Type B pancreatic cell (in vitro differentiated cells): ENCODE measurements around the gene D2HGDH. TPM values are rescaled to one million over a fixed set of nuclear protein-coding genes. Genes with fewer than 3 reads are reported as not detected.
A peak's percentile ranks its signal among the peaks of the same experiment; 100 is the strongest.

Experiments
- DNase-seq: peaks from one replicate; pipeline ENCODE4 v3.0.0; 2021; ENCODE audit warnings: mixed read lengths; ENCODE audit not compliant: unreplicated experiment; ENCODE audit errors: extremely low spot score
- H3K27ac Mint-ChIP-seq: 2 replicates; pipeline ENCODE4 v1.8.0; 2021; ENCODE audit warnings: mild to moderate bottlenecking, mixed read lengths
- H3K27me3 Mint-ChIP-seq: 2 replicates; pipeline ENCODE4 v1.8.0; 2021; ENCODE audit warnings: mixed read lengths
- H3K36me3 Mint-ChIP-seq: 2 replicates; pipeline ENCODE4 v1.8.0; 2021; ENCODE audit warnings: mixed read lengths
- H3K4me1 Mint-ChIP-seq: one replicate; pipeline ENCODE4 v1.8.0; 2021; ENCODE audit warnings: mixed read lengths; ENCODE audit not compliant: unreplicated experiment
- H3K4me3 Mint-ChIP-seq: 2 replicates; pipeline ENCODE4 v1.8.0; 2021; ENCODE audit warnings: mild to moderate bottlenecking, mixed read lengths
- H3K9me3 Mint-ChIP-seq: 2 replicates; pipeline ENCODE4 v1.8.0; 2021; ENCODE audit warnings: mixed read lengths
- long read RNA-seq: library from polyadenylated mRNA; unstranded; transcript quantifications from one replicate; pipeline ENCODE4 v2.0.0, GENCODE V29; 2020
- total RNA-seq: library from RNA; stranded (reverse); gene quantifications from 2 replicates; pipeline ENCODE4 v1.2.1, GENCODE V29; 2021; ENCODE audit warnings: low replicate concordance
- TF ChIP-seq, protein P1 (sequence below): fragments of 200-600 bp; sonication (generic); conservative IDR thresholded peaks from 2 replicates; pipeline ENCODE4 v1.5.0; 2021; ENCODE audit warnings: antibody characterized with exemption, mild to moderate bottlenecking

The D2HGDH gene
- 17.3 and 36.0 TPM in 2 replicates for total RNA-seq
- long read RNA-seq: 0 reads

- peak within 1 kb of the TSS; percentile 78 for H3K27ac Mint-ChIP-seq
Measured at GRCh38 chr2:241734467-241735208, at the start of gene D2HGDH. TSS of gene D2HGDH (plus strand) at chr2:241734630. CDS start at chr2:241735225, 595 bp downstream.

GRCh38 chr2:241686324-241686649 lies 48.1 kb upstream of the D2HGDH start:
- peak overlapping the region; percentile 92 for H3K4me3 Mint-ChIP-seq
- H3K27ac Mint-ChIP-seq: peak overlapping the region; percentile 90
- H3K27me3 Mint-ChIP-seq: no peaks in the 10 kb centered on the region
- peaks cover 5% of the 10 kb centered on the region for H3K36me3 Mint-ChIP-seq
- TF ChIP-seq, protein P1, sequence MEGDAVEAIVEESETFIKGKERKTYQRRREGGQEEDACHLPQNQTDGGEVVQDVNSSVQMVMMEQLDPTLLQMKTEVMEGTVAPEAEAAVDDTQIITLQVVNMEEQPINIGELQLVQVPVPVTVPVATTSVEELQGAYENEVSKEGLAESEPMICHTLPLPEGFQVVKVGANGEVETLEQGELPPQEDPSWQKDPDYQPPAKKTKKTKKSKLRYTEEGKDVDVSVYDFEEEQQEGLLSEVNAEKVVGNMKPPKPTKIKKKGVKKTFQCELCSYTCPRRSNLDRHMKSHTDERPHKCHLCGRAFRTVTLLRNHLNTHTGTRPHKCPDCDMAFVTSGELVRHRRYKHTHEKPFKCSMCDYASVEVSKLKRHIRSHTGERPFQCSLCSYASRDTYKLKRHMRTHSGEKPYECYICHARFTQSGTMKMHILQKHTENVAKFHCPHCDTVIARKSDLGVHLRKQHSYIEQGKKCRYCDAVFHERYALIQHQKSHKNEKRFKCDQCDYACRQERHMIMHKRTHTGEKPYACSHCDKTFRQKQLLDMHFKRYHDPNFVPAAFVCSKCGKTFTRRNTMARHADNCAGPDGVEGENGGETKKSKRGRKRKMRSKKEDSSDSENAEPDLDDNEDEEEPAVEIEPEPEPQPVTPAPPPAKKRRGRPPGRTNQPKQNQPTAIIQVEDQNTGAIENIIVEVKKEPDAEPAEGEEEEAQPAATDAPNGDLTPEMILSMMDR: no peak
- no peak for DNase-seq
- no peaks in the 10 kb centered on the region for H3K9me3 Mint-ChIP-seq
- H3K4me1 Mint-ChIP-seq: no peaks in the 10 kb centered on the region

More at GRCh38 chr2:241734467-241735208, at the start of gene D2HGDH:
- H3K36me3 Mint-ChIP-seq: no peaks in the 10 kb centered on the region
- H3K4me3 Mint-ChIP-seq: peak within 1 kb of the TSS; percentile 89
- DNase-seq: peak; percentile 94
- H3K27me3 Mint-ChIP-seq: no peaks in the 10 kb centered on the region
- H3K9me3 Mint-ChIP-seq: no peaks in the 10 kb centered on the region
- TF ChIP-seq, protein P1: no peak
- peaks cover 12% of the 10 kb centered on the region for H3K4me1 Mint-ChIP-seq

DNA sequence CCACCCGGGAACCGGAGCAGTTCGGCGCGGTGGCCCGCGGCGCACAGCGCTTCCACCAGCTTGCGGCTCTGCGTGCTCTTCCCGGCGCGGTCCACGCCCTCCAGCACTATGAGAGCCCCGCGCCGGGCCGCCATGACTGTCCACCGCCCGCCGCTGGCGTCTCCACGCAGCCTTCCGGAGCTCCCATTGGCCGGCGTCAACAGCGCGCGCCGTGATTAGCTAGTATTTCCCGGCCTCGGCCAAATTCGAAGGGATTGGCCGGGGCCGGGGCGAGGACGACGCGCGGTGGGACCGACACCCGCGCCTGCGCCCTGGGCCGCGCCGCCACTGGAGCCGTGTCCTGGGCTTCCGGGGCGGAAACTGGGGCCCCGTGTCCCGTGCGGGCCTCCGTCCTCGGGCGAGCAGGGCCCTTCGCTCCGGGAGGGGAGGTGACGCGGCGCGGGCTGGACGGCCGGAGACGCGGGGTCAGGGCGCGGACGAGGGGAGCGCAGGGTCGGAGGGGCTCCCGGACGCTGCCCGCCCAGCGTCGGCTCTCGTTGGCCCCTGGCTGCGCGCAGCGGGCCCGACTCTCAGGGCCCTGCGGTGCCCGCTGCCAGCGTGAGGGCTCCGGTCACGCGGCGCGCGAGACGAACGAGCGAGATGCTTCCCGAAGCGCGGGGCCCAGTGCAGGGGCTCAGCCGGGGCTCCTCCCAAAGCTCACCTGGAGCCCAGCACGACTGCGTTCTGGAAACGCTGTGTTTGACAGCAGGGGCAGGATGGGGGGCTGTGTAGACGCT lies 47.6 kb upstream of the D2HGDH start, which contains the start of gene DTYMK:
Gene DTYMK (minus strand): TSS at position 166 of the 776 bp plus-strand sequence. CDS start 32 bp downstream, at position 134.
- peak within 1 kb of the TSS; percentile 92 for H3K4me3 Mint-ChIP-seq
- TF ChIP-seq, protein P1: no peak
- H3K36me3 Mint-ChIP-seq: peaks cover 5% of the 10 kb centered on the region
- no peaks in the 10 kb centered on the region for H3K27me3 Mint-ChIP-seq
- no peaks in the 10 kb centered on the region for H3K9me3 Mint-ChIP-seq
- no peaks in the 10 kb centered on the region for H3K4me1 Mint-ChIP-seq
- H3K27ac Mint-ChIP-seq: peak within 1 kb of the TSS; percentile 90
- DNase-seq: peak; percentile 99

GRCh38 chr2:241689306-241689705 lies 45.1 kb upstream of the D2HGDH start:
- TF ChIP-seq, protein P1: no peak
- H3K4me1 Mint-ChIP-seq: no peaks in the 10 kb centered on the region
- no peaks in the 10 kb centered on the region for H3K27me3 Mint-ChIP-seq
- DNase-seq: no peak
- peak overlapping the region; percentile 41 for H3K4me3 Mint-ChIP-seq
- H3K36me3 Mint-ChIP-seq: peaks cover 5% of the 10 kb centered on the region
- H3K9me3 Mint-ChIP-seq: no peaks in the 10 kb centered on the region
- peak overlapping the region; percentile 71 for H3K27ac Mint-ChIP-seq

DNA sequence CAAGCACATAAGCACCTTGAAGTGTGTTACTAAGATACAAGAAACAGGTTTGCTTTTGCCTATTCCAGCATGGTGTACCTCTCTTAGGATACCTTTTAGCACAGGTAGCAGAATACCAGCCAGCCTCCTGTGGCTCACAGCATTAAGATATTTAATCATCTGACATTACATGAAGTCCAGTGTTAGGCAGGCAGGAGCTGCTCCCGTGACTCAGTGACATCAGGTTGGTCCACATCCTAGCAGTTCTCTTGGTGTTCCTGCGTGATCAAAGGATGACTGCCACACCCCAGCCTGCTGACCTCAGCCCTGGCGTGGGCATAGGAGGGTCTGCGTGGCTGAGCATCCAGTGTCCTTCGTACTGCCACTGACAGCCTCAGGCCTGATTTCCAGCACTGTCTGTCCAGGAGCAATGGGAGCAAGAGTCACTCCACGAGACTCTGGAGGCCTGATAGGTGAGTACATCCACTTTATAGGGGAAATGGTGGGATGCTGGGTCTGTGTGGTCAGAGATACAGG lies 44.2 kb upstream of the D2HGDH start:
- no peak overlapping the region for H3K27ac Mint-ChIP-seq
- TF ChIP-seq, protein P1: no peak
- H3K4me1 Mint-ChIP-seq: no peaks in the 10 kb centered on the region
- no peaks in the 10 kb centered on the region for H3K9me3 Mint-ChIP-seq
- H3K36me3 Mint-ChIP-seq: peaks cover 5% of the 10 kb centered on the region
- H3K27me3 Mint-ChIP-seq: no peaks in the 10 kb centered on the region
- no peak for DNase-seq
- H3K4me3 Mint-ChIP-seq: no peak overlapping the region
